Left renal cortex interstitium (tissue), 4 donors: ENCODE measurements around the gene APOB. TPM values are rescaled to one million over a fixed set of nuclear protein-coding genes. Genes with fewer than 3 reads are reported as not detected.

Source experiments
- DNase-seq, 4 donors: peaks; one replicate each; pipeline ENCODE4 v3.0.0-alpha.2; 2013; ENCODE audit warnings: low read depth in 4 of 4, low spot score in 2 of 4, missing footprints in 1 of 4
- polyA plus RNA-seq, 4 donors: library from polyadenylated mRNA; unstranded; fragments of 120-200 nt; gene quantifications; one replicate each; pipeline ENCODE4 v1.2.1, GENCODE V29; 2013; ENCODE audit not compliant: insufficient read length in 4 of 4

APOB gene
- polyA plus RNA-seq, 4 donors = 0.64 to 14.2 (median 1.8) TPM

DNA sequence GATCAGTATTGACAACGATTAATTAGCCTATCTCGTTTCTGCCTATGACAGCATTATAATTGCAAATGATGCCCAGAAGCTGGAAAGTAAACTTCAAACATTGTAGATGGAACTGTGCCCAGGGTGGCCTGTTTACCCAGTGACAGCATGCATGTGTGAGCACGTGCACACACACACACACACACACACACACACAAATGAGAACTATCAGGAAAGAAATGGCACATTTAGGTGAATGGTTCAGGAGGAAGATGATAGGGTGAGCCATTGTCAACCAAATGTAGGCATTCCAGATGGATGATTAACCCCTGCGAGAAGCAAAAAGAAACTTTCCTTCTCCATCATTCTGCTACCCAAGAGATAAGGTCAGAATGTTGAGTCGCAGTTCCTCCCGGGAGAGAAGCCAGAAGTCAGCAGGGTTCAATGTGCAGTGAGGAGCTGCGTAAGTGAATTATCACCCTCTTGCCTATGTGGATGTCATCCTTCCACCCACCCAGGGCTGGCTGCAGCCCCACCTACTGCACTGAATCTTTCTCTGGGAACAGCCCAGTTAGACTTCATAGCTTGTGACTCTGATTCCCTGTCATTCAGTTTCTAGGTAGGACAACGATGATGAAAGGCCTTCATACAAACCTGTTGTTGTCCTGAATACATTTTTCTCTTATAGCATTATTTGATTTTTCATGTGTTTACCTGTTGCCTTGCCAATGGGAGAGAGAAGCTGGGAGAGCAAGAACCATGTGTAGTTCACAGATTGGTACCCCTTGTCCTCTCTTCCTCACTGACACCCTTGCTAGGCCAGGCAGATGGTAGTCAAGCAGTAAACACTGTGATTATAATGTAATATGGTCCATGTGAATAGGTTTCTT lies 3.5 kb upstream of the APOB start:
- no peak for DNase-seq

- no peak for DNase-seq
Measured at GRCh38 chr2:21046506-21046905, 2.6 kb upstream of the APOB start.

DNA sequence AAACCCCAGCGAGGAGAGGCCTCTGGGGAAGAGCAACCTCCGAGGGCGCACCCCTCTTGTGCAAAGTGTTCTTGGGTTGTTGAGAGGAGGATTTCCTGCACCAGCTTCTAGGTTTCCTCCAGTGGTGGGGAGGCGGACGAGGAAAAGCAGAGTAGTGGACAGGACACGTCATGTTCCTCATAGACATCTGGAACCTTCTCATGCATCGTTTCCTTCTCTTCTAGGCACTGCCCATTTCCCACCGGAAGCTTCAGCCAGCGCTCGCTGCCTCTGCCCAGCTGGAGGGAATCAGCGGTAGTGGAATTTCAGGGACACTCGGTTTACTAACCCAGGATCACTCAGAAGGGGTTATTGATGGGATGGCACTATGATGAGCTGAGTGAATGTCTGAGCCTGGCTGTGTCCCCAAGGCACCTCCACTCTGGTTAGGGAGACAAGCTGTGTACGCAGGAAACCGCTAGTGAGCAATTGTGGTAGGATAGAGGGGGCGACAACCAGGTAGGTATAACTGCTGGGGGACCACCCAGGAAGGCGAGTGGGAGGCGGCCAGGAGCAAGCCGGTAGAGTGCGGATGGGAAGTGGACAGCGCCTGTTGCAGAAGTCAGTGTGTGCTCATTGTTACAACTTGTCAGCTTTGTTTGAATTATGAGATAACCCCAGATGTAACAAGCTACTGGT lies 960 bp upstream of the APOB start:
- DNase-seq = no peak

- DNase-seq = peak; percentile 50 to 67 (median 59)
Measured at GRCh38 chr2:21042958-21043743, 722 bp downstream of the APOB start.

DNA sequence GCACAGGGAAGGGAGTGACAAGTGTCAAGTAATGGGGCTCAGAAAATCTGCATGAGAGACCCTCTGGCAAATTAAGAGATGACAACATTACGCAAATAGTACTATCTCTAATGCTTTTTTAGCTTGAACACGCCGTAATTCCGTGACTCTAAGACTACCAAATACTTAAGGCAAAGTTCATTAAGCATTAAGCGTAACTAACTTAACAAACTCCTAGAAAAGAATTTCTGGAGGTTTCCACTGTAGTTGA lies 1.2 kb downstream of the APOB start:
- no peak for DNase-seq

DNA sequence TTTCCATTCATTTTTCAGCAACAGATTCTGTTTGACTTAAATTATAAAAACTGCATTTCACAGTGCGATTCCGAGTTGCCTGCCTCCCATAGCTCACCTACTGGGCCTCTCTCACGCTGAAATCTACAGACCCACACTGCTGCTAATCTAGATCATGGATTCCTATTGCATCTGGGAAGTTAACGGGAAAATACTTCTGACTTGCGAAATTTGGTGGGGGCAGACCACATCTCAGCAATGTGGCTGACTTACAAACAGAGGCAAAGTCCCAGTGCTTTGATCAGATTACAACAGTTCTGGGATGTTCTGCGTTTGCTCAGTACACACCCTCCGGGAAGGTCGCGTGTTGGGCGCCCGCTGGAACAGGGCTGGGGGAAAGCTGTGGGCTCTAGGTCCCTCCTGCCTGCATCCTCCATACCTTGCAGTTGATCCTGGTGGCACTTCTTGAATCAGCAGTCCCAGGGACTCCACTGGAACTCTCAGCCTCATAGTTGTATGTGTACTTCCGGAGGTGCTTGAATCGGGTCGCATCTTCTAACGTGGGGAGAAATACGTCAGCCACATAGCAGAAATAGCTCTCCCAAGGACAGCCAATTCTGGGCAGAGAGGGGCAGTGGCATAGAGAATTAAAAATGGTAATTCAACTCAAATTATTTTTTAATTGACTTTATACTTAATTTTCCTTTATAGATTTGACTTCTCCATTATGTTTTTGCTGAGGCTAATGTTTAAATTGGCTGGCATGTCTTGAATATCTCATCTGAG lies 1.7 kb downstream of the APOB start:
- no peak for DNase-seq

DNA sequence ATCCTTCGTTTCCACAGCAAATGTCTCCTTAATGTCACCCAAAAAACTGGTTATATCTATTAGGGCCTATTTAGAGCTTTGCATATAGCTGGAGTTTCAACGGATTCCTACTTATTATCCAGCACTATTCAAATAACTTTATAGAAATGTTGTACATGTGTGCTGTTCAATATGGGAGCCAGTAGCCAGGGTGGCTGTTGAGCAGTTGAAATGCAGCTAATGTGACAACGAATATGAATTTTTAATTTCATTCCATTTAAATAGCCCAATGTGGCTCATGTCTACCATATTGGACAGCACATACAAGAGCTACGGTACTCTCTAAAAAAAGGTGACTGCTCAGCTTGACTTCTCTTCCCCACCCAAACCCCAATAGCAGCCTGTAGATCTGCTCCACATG lies 2.4 kb downstream of the APOB start:
- no peak for DNase-seq

DNA sequence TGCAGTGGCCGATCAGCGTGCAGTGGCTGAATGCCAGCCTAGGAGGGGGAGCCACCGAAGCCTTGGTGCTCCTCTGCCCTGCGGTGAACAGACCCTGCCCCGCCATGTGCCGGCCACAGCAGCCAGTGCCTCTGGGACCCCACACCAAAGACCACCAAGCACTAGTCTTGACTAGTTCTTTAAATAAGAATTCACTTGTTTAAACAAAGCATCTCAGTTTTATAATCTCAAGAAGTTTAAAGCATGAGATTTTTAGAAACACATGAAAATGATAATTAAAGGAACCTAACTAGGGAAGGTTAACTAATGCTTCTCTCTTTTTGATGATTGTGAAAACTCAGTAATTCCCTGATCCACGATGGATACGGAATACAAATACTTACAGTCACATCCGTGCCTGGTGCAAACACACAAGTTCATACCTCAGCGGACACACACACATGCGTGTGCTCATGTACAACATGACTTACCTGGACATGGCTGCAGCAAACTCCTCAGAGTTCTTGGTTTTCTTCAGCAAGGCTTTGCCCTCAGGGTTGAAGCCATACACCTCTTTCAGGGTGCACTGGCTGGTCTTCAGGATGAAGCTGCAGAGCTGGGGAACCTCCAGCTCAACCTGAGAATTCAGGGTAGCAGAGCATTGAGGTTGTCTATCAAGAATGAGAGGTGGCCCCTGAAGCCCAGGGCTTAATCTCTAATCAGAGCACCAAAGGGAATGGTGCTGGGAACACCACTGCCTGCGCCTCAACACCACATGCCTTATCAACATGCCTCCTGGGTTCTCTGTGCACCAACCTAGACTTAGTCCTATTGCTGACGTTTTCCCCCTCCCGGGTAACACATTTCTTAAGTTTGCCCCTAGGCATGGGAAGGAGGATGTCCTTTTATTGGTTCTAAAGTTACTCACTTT lies 3.1 kb downstream of the APOB start:
- DNase-seq = no peak

- no peak for DNase-seq
Measured at GRCh38 chr2:21039979-21040467, 3.9 kb downstream of the APOB start.

DNA sequence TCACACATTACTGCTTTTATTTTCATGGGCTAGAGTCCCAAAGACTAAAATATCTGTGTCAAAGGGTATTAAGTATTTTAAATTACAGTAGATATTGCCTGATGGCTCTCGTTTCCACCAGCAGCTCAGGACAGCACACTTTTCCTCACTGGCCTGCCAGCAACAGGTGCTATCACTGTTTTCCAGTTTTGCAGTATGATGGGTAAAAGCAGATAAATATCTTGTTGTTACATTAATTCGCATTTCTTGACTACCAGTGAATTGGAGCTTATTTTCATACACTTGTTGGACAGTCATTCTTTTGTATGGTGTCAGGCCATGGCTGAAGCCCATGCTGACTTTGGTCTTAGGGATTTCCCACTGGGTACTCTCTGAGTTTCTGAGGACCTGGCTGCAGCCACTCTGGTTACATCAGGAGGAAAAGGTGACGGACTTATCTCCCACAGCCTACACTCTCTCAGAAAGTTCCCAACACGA lies 4.8 kb downstream of the APOB start:
- DNase-seq = no peak

DNA sequence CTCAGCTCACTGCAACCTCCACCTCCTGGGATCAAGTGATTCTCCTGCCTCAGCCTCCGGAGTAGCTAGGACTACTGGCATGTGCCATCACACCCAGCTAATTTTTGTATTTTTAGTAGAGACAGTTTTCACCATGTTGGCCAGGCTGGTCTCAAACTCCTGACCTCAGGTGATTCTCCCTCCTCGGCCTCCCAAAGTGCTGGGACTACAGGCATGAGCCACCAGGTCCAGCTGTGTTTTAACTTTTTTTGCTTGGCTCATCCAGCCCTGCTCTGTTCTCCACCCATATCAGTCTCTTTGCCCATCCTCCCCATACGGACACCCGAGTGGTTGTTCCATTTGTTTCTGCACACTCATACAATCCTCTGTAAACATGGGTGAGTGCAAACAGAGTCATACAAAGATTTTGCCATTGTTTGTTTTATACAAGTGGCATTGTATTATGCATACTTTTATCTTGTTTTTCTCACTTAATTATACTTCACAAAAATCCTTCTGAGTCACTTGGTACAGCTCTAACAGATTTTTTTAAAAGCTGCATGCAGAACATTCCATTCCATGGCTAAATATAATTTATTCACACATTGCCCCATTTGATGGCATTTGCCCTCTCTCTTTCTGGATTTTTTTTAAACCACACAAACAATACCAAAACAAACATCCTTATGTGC lies 5.3 kb downstream of the APOB start:
- DNase-seq = no peak

DNA sequence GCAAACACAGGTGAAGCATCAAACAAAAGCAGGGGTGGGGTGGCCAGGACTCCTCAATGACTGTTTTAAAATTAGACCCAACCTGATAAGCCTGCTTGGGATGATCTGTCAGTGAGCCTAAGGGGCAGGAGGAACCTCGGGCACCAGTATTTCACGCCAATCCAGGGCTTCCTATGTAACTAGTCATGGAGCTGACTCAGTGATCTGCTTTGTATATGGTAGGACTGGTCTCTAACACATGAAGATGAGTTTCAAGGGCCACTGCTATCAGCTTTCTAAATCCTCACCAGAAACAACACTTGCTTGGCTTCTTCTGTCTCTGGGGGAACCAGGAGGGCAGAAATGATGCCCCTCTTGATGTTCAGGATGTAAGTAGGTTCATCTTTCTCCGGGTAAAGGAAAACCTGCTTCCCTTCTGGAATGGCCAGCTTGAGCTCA lies 6.2 kb downstream of the APOB start:
- DNase-seq = no peak

DNA sequence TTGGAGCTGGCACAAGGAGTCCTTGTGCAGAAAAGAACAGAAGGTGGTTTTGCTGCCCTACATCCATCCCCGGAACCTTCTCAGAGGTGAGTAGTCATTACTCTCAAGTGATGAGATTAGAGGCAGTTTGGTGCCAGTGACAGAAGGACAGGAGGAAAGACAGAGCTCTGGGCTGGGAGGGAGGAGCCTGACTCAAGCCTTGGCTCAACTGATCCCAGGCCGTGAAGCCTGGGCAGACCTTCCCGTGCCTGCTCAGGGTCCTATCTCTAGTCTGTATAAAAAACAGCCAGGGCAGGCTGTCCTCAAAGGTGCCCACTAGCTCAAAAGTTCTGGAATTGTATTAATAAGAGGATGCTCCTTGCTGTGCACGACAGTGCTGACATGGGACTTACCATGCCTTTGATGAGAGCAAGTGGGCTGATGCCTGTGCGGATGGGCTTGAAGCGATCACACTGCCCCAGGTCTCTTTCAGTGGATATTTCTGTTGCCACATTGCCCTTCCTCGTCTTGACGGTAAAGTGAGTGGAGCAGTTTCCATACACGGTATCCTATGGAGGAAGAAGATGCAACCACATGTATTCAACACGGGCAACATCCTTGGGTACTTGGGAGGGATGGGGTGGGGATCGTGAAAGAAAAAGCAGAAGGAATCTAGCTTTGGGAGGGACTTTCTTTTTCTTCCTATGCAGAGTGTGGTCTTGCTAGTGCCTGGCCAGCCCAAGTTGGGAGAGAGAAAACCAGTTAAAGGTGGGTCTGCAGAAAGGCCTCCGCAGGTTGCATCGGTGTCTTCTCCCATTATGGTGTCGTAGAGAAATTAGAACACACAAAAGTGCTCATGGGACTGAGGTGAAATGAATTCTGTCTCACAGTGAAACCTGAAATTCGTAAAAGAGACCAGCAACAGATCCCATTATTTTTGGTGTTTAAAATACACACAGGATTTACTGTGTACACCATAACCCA lies 6.9 kb downstream of the APOB start:
- DNase-seq = no peak

- DNase-seq = no peak
Measured at GRCh38 chr2:21035974-21036707, 7.7 kb downstream of the APOB start.

GRCh38 chr2:21035282-21035973 lies 8.4 kb downstream of the APOB start:
- no peak for DNase-seq

DNA sequence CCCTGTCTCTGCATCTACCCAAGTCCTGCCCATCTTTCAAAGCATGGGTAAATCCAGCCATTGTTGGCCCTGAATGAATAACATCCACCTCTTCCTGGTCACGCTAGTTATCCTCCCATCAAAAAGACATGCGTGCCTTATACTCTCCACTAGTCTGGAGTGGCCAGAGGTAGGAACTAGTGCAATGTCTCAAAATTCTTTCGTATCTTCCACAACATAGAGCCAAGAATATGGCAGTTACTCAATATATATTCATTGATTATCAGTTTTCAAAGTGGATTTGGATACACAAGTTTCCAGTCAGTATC lies 8.9 kb downstream of the APOB start:
- no peak for DNase-seq
